IMR-90 (cell line): ENCODE results near the gene DYRK2. TPM values are rescaled to one million over a fixed set of nuclear protein-coding genes. Genes with fewer than 3 reads are reported as not detected.

Source experiments
- ATAC-seq: fragments of 200-7000 bp; cut with Tn5 transposase; 2 replicates; pipeline ENCODE4 v1.9.1; 2020; ENCODE audit warnings: low read depth, mild to moderate bottlenecking, moderate library complexity
- BruUV-seq: library from RNA; stranded (reverse); fragments of 400-500 nt; replicated peaks from 2 replicates; lab custom pipeline; 2021; lab: Mats Ljungman, UMichigan
- CTCF ChIA-PET: fragments of 300-600 bp; formaldehyde crosslinking; extraction: SDS; loops from one replicate; lab custom pipeline; 2021; ENCODE audit warnings: antibody characterized with exemption; lab: Yijun Ruan, JAX
- POLR2A ChIA-PET: fragments of 300-600 bp; sonication (Branson Sonifier 250); formaldehyde crosslinking; loops from one replicate; lab custom pipeline; 2022; ENCODE audit warnings: antibody characterized with exemption; ENCODE audit not compliant: unreplicated experiment; lab: Charles Lee
- DNase-seq: peaks from one replicate; pipeline ENCODE4 v3.0.0; 2013
- H2AFZ ChIP-seq: replicated peaks from 2 replicates; pipeline ENCODE3; 2013; ENCODE audit warnings: low read length, mild to moderate bottlenecking; ENCODE audit not compliant: poor library complexity
- H2AK5ac ChIP-seq: 2 replicates; pipeline ENCODE4 v1.6.1; 2013; ENCODE audit warnings: low read depth, low read length, inconsistent platforms
- H2AK9ac ChIP-seq: replicated peaks from 2 replicates; pipeline ENCODE3; 2013; ENCODE audit warnings: mild to moderate bottlenecking, low read depth, low read length, moderate library complexity; ENCODE audit not compliant: poor library complexity
- H2BK120ac ChIP-seq: 2 replicates; pipeline ENCODE4 v1.6.1; 2013; ENCODE audit warnings: low read depth, low read length, inconsistent platforms
- H2BK15ac ChIP-seq: 3 replicates; pipeline ENCODE4 v1.6.1; 2013; ENCODE audit warnings: low read depth, low read length, inconsistent platforms
- H2BK20ac ChIP-seq: 2 replicates; pipeline ENCODE4 v1.6.1; 2013; ENCODE audit warnings: low read depth, mild to moderate bottlenecking, inconsistent platforms, low read length, moderate library complexity
- H2BK5ac ChIP-seq: 2 replicates; pipeline ENCODE4 v1.6.1; 2013; ENCODE audit warnings: mild to moderate bottlenecking, low read depth, low read length, inconsistent platforms; ENCODE audit not compliant: poor library complexity, severe bottlenecking
- H3K14ac ChIP-seq: replicated peaks from 2 replicates; pipeline ENCODE4 v1.6.1; 2013; ENCODE audit warnings: low read depth, low read length, inconsistent platforms
- H3K18ac ChIP-seq: 2 replicates; pipeline ENCODE4 v1.6.1; 2013; ENCODE audit warnings: low read depth, low read length, control low read depth
- H3K23ac ChIP-seq: 2 replicates; pipeline ENCODE4 v1.6.1; 2013; ENCODE audit warnings: low read depth, low read length, inconsistent platforms
- H3K27ac ChIP-seq: 2 replicates; pipeline ENCODE4 v1.5.1; 2013; ENCODE audit warnings: mild to moderate bottlenecking, control low read depth, low read length; ENCODE audit not compliant: insufficient read depth
- H3K27me3 ChIP-seq: 2 replicates; pipeline ENCODE4 v1.6.1; 2013; ENCODE audit warnings: low read length; ENCODE audit not compliant: control insufficient read depth, insufficient read depth
- H3K36me3 ChIP-seq: 2 replicates; pipeline ENCODE4 v1.6.1; 2013; ENCODE audit warnings: low read length, mixed read lengths; ENCODE audit not compliant: control insufficient read depth, insufficient read depth
- H3K4ac ChIP-seq: 2 replicates; pipeline ENCODE4 v1.6.1; 2013; ENCODE audit warnings: low read depth, low read length, inconsistent platforms
- H3K4me1 ChIP-seq: 2 replicates; pipeline ENCODE4 v1.6.1; 2013; ENCODE audit warnings: low read length, mixed read lengths; ENCODE audit not compliant: control insufficient read depth, insufficient read depth
- H3K4me2 ChIP-seq: 2 replicates; pipeline ENCODE4 v1.6.1; 2013; ENCODE audit warnings: low read depth, mild to moderate bottlenecking, control low read depth, low read length, moderate library complexity
- H3K4me3 ChIP-seq: 2 replicates; pipeline ENCODE4 v1.5.1; 2013; ENCODE audit warnings: low read depth, mild to moderate bottlenecking, control low read depth, low read length, moderate library complexity; ENCODE audit not compliant: insufficient read depth
- H3K56ac ChIP-seq: 2 replicates; pipeline ENCODE4 v1.6.1; 2013; ENCODE audit warnings: low read length, inconsistent platforms; ENCODE audit not compliant: insufficient read depth; ENCODE audit errors: extremely low read depth
- H3K79me1 ChIP-seq, 2 experiments: 2 replicates each; pipeline ENCODE4 v1.6.1; 2013; ENCODE audit warnings: low read length in 2 of 2, inconsistent platforms in 1 of 2, low read depth in 1 of 2
- H3K9ac ChIP-seq: 2 replicates; pipeline ENCODE4 v1.6.1; 2013; ENCODE audit warnings: low read depth, low read length, control low read depth
- H3K9me1 ChIP-seq: 2 replicates; pipeline ENCODE4 v1.6.1; 2013; ENCODE audit warnings: low read length, inconsistent platforms; ENCODE audit not compliant: insufficient read depth
- H3K9me3 ChIP-seq: 2 replicates; pipeline ENCODE4 v1.6.1; 2013; ENCODE audit warnings: low read length; ENCODE audit not compliant: control insufficient read depth, insufficient read depth
- H4K20me1 ChIP-seq: 2 replicates; pipeline ENCODE4 v1.6.1; 2013; ENCODE audit warnings: low read length, inconsistent platforms; ENCODE audit not compliant: insufficient read depth
- H4K5ac ChIP-seq: 2 replicates; pipeline ENCODE4 v1.6.1; 2013; ENCODE audit warnings: mild to moderate bottlenecking, low read depth, low read length, control low read depth
- H4K8ac ChIP-seq, 2 experiments: 2 replicates each; pipeline ENCODE4 v1.6.1; 2013; ENCODE audit warnings: low read depth in 2 of 2, low read length in 2 of 2, control low read depth in 1 of 2, inconsistent platforms in 1 of 2
- H4K91ac ChIP-seq: 2 replicates; pipeline ENCODE4 v1.6.1; 2013; ENCODE audit warnings: low read depth, low read length, inconsistent platforms; ENCODE audit not compliant: insufficient read depth
- MAZ ChIP-seq: IDR thresholded peaks from 2 replicates; pipeline ENCODE4 v1.6.1; 2012; ENCODE audit warnings: low read depth, mild to moderate bottlenecking, low read length, improper control_type of control experiment, moderate library complexity, borderline replicate concordance
- WGBS, 2 experiments: methylation state at CpG; one replicate each; pipeline versions ENCODE4 v1.1.5 to v1.1.7; 2013; ENCODE audit warnings: missing lambda C conversion rate in 2 of 2; ENCODE audit not compliant: insufficient read length in 1 of 2; ENCODE audit errors: extremely low coverage in 2 of 2; 5-methylcytosine and 5-hydroxymethylcytosine counted together
- dilution Hi-C: fragments of 300-500 bp; cut with HindIII; formaldehyde crosslinking; loops from one replicate; pipeline ENCODE4 v1.14.3; 2018; ENCODE audit warnings: low sequenced_read_pairs; ENCODE audit not compliant: unreplicated experiment
- in situ Hi-C: fragments of 300-500 bp; cut with MboI; formaldehyde crosslinking; loops from 3 replicates; pipeline ENCODE4 v1.14.3; 2019; ENCODE audit warnings: low sequenced_read_pairs, inconsistent platforms, mixed read lengths
- intact Hi-C: fragments of 100-400 bp; cut with micrococcal nuclease; formaldehyde crosslinking; loops from 2 replicates; pipeline ENCODE4 v1.10.0; 2022
- polyA plus RNA-seq, 3 experiments: library from polyadenylated mRNA; depleted of rRNA; stranded (reverse); fragments of >200 nt; gene quantifications; 2 replicates each; pipeline ENCODE4 v1.2.3, GENCODE V29; 2012; ENCODE audit warnings: low replicate concordance in 1 of 3
- total RNA-seq: library from RNA; depleted of rRNA; stranded (reverse); fragments of >200 nt; gene quantifications from 2 replicates; pipeline ENCODE4 v1.2.3, GENCODE V29; 2012

The DYRK2 gene
- total and polyA plus RNA-seq, 2 of the 4 experiments (the other 2 are of a cell fraction), result 16.3 to 23.1 TPM

GRCh38 chr12:67697443-67697842, 48.9 kb downstream of the DYRK2 start:
- no peak overlapping the region for H2BK15ac ChIP-seq
- no peak overlapping the region for H3K56ac ChIP-seq
- dilution Hi-C loops (no loop called here), intact Hi-C loops (loop anchor here (5.0 kb wide), 2 partner anchors 50 to 95 kb away; no protein-coding TSS in a partner anchor), in situ Hi-C loops (no loop called here)
- H3K23ac ChIP-seq, result no peak overlapping the region
- H3K4ac ChIP-seq, result no peak overlapping the region
- ChIA-PET POLR2A (no interaction called here), CTCF (interaction anchor here (0.6 kb wide), 1 partner anchor 77 kb away, joined by 3 read pairs; no protein-coding TSS in a partner anchor)
- no peaks in the 10 kb centered on the region for H3K36me3 ChIP-seq
- no peak overlapping the region for H4K8ac ChIP-seq
- no peaks in the 10 kb centered on the region for H4K20me1 ChIP-seq
- ATAC-seq, result no peak
- TF ChIP-seq MAZ, result no peak
- no CpG with 5 or more reads among the region's 2 CpGs for WGBS, 2 experiments
- no peak overlapping the region for H2AK9ac ChIP-seq
- no peak overlapping the region for H2BK120ac ChIP-seq
- H3K9me3 ChIP-seq, result no peaks in the 10 kb centered on the region
- DNase-seq, result no peak
- H3K9me1 ChIP-seq, result peaks cover 3% of the 10 kb centered on the region
- H4K5ac ChIP-seq, result no peak overlapping the region
- no peak overlapping the region for H2BK20ac ChIP-seq
- no peak overlapping the region for H3K4me3 ChIP-seq
- H2AFZ ChIP-seq, result no peak overlapping the region
- no peak overlapping the region for H2AK5ac ChIP-seq
- H3K9ac ChIP-seq, result no peak overlapping the region
- H3K27me3 ChIP-seq, result no peaks in the 10 kb centered on the region
- H4K91ac ChIP-seq, result no peak overlapping the region
- H2BK5ac ChIP-seq, result no peak overlapping the region
- BruUV-seq, result no TSS peak
- H3K18ac ChIP-seq, result no peak overlapping the region
- peaks cover 8% of the 10 kb centered on the region for H3K4me1 ChIP-seq
- no peak overlapping the region for H3K4me2 ChIP-seq
- H3K27ac ChIP-seq, result no peak overlapping the region
- H3K14ac ChIP-seq, result no peak overlapping the region
- H3K79me1 ChIP-seq, result no peaks in the 10 kb centered on the region
